ENCODE results near the gene PDPN. TPM values are rescaled to one million over a fixed set of nuclear protein-coding genes. Genes with fewer than 3 reads are reported as not detected.

Gene PDPN
- total RNA-seq, 1 experiment from 2014 or later: 2.0 TPM

- DNase-seq (ENCODE audit: low read depth): no peak
Measured at GRCh38 chr1:13617773-13618172, 34.1 kb downstream of the PDPN start.

GRCh38 chr1:13618483-13618882 is 34.9 kb downstream of the PDPN start:
- DNase-seq (ENCODE audit: low read depth): no peak

- no peak for DNase-seq (ENCODE audit: low read depth)
Measured at GRCh38 chr1:13619909-13620308, 36.3 kb downstream of the PDPN start.

GRCh38 chr1:13620825-13621224 is 37.2 kb downstream of the PDPN start:
- no peak for DNase-seq (ENCODE audit: low read depth)

- DNase-seq (ENCODE audit: low read depth): no peak
Measured at GRCh38 chr1:13622446-13622845, 38.8 kb downstream of the PDPN start.

- DNase-seq (ENCODE audit: low read depth): no peak
Measured at GRCh38 chr1:13623021-13623637, 39.5 kb downstream of the PDPN start.

- DNase-seq (ENCODE audit: low read depth): peak; percentile 44
Measured at GRCh38 chr1:13624526-13624925, 40.9 kb downstream of the PDPN start.

GRCh38 chr1:13627127-13627526 is 43.5 kb downstream of the PDPN start:
- DNase-seq (ENCODE audit: low read depth): no peak

GRCh38 chr1:13628218-13628617 is 44.6 kb downstream of the PDPN start:
- DNase-seq (ENCODE audit: low read depth): peak; percentile 68

- DNase-seq (ENCODE audit: low read depth): peak; percentile 64
Measured at GRCh38 chr1:13628711-13629110, 45.1 kb downstream of the PDPN start.

GRCh38 chr1:13642306-13643004 is 58.8 kb downstream of the PDPN start:
- peak; percentile 45 for DNase-seq (ENCODE audit: low read depth)

GRCh38 chr1:13643017-13643416 is 59.4 kb downstream of the PDPN start:
- no peak for DNase-seq (ENCODE audit: low read depth)

- DNase-seq (ENCODE audit: low read depth): no peak
Measured at GRCh38 chr1:13646521-13646920, 62.9 kb downstream of the PDPN start.

- peak; percentile 71 for DNase-seq (ENCODE audit: low read depth)
Measured at GRCh38 chr1:13651279-13651678, 67.6 kb downstream of the PDPN start.

- no peak for DNase-seq (ENCODE audit: low read depth)
Measured at GRCh38 chr1:13652238-13652637, 68.6 kb downstream of the PDPN start.

GRCh38 chr1:13661539-13661938 is 77.9 kb downstream of the PDPN start:
- DNase-seq (ENCODE audit: low read depth): peak; percentile 72

GRCh38 chr1:13662493-13662892 is 78.9 kb downstream of the PDPN start:
- DNase-seq (ENCODE audit: low read depth): peak; percentile 70

- no peak for DNase-seq (ENCODE audit: low read depth)
Measured at GRCh38 chr1:13663969-13664368, 80.3 kb downstream of the PDPN start.

GRCh38 chr1:13664451-13664850 is 80.8 kb downstream of the PDPN start:
- DNase-seq (ENCODE audit: low read depth): no peak

GRCh38 chr1:13666317-13666716 is 82.7 kb downstream of the PDPN start:
- no peak for DNase-seq (ENCODE audit: low read depth)
